GM23338 (cell line): Measurements from ENCODE around the gene RPL31. TPM values are rescaled to one million over a fixed set of nuclear protein-coding genes. Genes with fewer than 3 reads are reported as not detected.

Experiments used
- ATAC-seq: fragments of 200-7000 bp; cut with Tn5 transposase; 3 replicates; pipeline ENCODE4 v1.9.1; 2020
- DNase-seq: peaks from one replicate; pipeline ENCODE4 v3.0.0-alpha.2; 2015; ENCODE audit warnings: low spot score
- H2AFZ ChIP-seq: fragments of 200-600 bp; sonication (generic); 2 replicates; pipeline ENCODE4 v1.8.0; 2016; ENCODE audit warnings: antibody characterized with exemption, mild to moderate bottlenecking, moderate library complexity
- H3F3A ChIP-seq: fragments of 200-600 bp; sonication (generic); replicated peaks from 2 replicates; pipeline ENCODE4 v1.8.0; 2017; ENCODE audit warnings: antibody characterized with exemption, mixed run types, low read depth
- H3K27ac ChIP-seq: fragments of 200-600 bp; sonication (generic); 2 replicates; pipeline ENCODE4 v1.6.1; 2016; ENCODE audit warnings: low read depth
- H3K27me3 ChIP-seq: fragments of 200-600 bp; sonication (generic); 2 replicates; pipeline ENCODE4 v1.8.0; 2016; ENCODE audit warnings: mild to moderate bottlenecking, mixed run types, moderate library complexity; ENCODE audit not compliant: insufficient read depth
- H3K36me3 ChIP-seq: fragments of 200-600 bp; sonication (generic); 2 replicates; pipeline ENCODE4 v1.8.0; 2016; ENCODE audit warnings: mild to moderate bottlenecking; ENCODE audit not compliant: insufficient read depth
- H3K4me1 ChIP-seq: fragments of 200-600 bp; sonication (generic); 2 replicates; pipeline ENCODE4 v1.8.0; 2016; ENCODE audit warnings: mild to moderate bottlenecking, moderate library complexity; ENCODE audit not compliant: insufficient read depth
- H3K4me2 ChIP-seq: fragments of 200-600 bp; sonication (generic); 2 replicates; pipeline ENCODE4 v1.7.1; 2017; ENCODE audit warnings: mixed run types
- H3K4me3 ChIP-seq: fragments of 200-600 bp; sonication (generic); 2 replicates; pipeline ENCODE4 v1.6.1; 2016; ENCODE audit warnings: mixed run types
- H3K79me2 ChIP-seq: fragments of 200-600 bp; sonication (generic); replicated peaks from 2 replicates; pipeline ENCODE4 v1.8.0; 2017; ENCODE audit warnings: mild to moderate bottlenecking; ENCODE audit not compliant: insufficient read depth
- H3K9me2 ChIP-seq: fragments of 200-600 bp; sonication (generic); 2 replicates; pipeline ENCODE4 v1.8.0; 2017; ENCODE audit not compliant: insufficient read depth
- H4K20me1 ChIP-seq: fragments of 200-600 bp; sonication (generic); replicated peaks from 2 replicates; pipeline ENCODE4 v1.8.0; 2017; ENCODE audit warnings: mild to moderate bottlenecking; ENCODE audit not compliant: insufficient read depth
- H3K27ac Mint-ChIP-seq: 2 replicates; pipeline ENCODE4 v1.8.0; 2020; ENCODE audit warnings: inconsistent platforms, mild to moderate bottlenecking, moderate library complexity, mixed read lengths
- H3K27me3 Mint-ChIP-seq: 3 replicates; pipeline ENCODE4 v1.8.0; 2022; ENCODE audit warnings: low read depth, mild to moderate bottlenecking, moderate library complexity, mixed read lengths, inconsistent platforms; ENCODE audit not compliant: insufficient read depth, poor library complexity
- H3K36me3 Mint-ChIP-seq: 3 replicates; pipeline ENCODE4 v1.8.0; 2021; ENCODE audit warnings: low read depth, mild to moderate bottlenecking, inconsistent platforms, moderate library complexity, mixed read lengths
- H3K4me1 Mint-ChIP-seq: 3 replicates; pipeline ENCODE4 v1.8.0; 2020; ENCODE audit warnings: mild to moderate bottlenecking, inconsistent platforms, mixed read lengths
- H3K4me3 Mint-ChIP-seq: 3 replicates; pipeline ENCODE4 v1.8.0; 2021; ENCODE audit warnings: moderate library complexity, mild to moderate bottlenecking, inconsistent platforms, mixed read lengths
- H3K9me3 Mint-ChIP-seq: 3 replicates; pipeline ENCODE4 v1.8.0; 2020; ENCODE audit warnings: moderate library complexity, mild to moderate bottlenecking, inconsistent platforms, mixed read lengths
- CREB1 ChIP-seq: fragments of 250-450 bp; sonication (Bioruptor Pico); IDR thresholded peaks from 2 replicates; pipeline ENCODE4 v1.5.0; 2020; ENCODE audit warnings: low read depth, mild to moderate bottlenecking, moderate library complexity
- ETS1 ChIP-seq: IDR thresholded peaks from 2 replicates; pipeline ENCODE4 v1.6.1; 2016; ENCODE audit warnings: antibody characterized with exemption
- EZH2phosphoT487 ChIP-seq: fragments of 200-600 bp; sonication (generic); IDR thresholded peaks from one replicate; pipeline ENCODE4 v1.8.1; 2018; ENCODE audit warnings: antibody characterized with exemption; ENCODE audit not compliant: unreplicated experiment
- JUNB ChIP-seq: IDR thresholded peaks from one replicate; pipeline ENCODE4 v1.6.1; 2016; ENCODE audit warnings: antibody characterized with exemption; ENCODE audit not compliant: unreplicated experiment
- NANOG ChIP-seq: IDR thresholded peaks from 2 replicates; pipeline ENCODE4 v1.6.1; 2016; ENCODE audit warnings: antibody characterized with exemption, borderline replicate concordance
- POLR2AphosphoS5 ChIP-seq: IDR thresholded peaks from 2 replicates; pipeline ENCODE4 v1.6.1; 2016; ENCODE audit warnings: antibody characterized with exemption, low read depth
- STAT1 ChIP-seq: IDR thresholded peaks from one replicate; pipeline ENCODE4 v1.6.1; 2016; ENCODE audit warnings: antibody characterized with exemption; ENCODE audit not compliant: unreplicated experiment
- ZNF331 ChIP-seq: fragments of 250-450 bp; sonication (Bioruptor Pico); IDR thresholded peaks from 2 replicates; pipeline ENCODE4 v1.5.0; 2020; ENCODE audit warnings: low read depth, mild to moderate bottlenecking, moderate library complexity
- ZNF462 ChIP-seq: fragments of 250-450 bp; sonication (Bioruptor Pico); IDR thresholded peaks from 2 replicates; pipeline ENCODE4 v1.5.0; 2020; ENCODE audit warnings: mild to moderate bottlenecking, moderate library complexity
- polyA plus RNA-seq: library from polyadenylated mRNA; unstranded; fragments of >200 nt; fragmentation: Nextera tagmentation; extraction: Ambion mirVana; gene quantifications from 2 replicates; pipeline ENCODE4 v1.2.1, GENCODE V29; 2016
- total RNA-seq: library from RNA; depleted of rRNA; stranded (reverse); fragments of >200 nt; shearing (Covaris generic); gene quantifications from 2 replicates; pipeline ENCODE4 v1.2.3, GENCODE V29; 2014
- TF ChIP-seq, protein P1 (sequence below): IDR thresholded peaks from one replicate; pipeline ENCODE4 v1.6.1; 2018; ENCODE audit warnings: antibody characterized with exemption; ENCODE audit not compliant: unreplicated experiment

RPL31 gene
- total and polyA plus RNA-seq, 2 experiments from 2014 or later = 819 to 3,213 TPM

DNA sequence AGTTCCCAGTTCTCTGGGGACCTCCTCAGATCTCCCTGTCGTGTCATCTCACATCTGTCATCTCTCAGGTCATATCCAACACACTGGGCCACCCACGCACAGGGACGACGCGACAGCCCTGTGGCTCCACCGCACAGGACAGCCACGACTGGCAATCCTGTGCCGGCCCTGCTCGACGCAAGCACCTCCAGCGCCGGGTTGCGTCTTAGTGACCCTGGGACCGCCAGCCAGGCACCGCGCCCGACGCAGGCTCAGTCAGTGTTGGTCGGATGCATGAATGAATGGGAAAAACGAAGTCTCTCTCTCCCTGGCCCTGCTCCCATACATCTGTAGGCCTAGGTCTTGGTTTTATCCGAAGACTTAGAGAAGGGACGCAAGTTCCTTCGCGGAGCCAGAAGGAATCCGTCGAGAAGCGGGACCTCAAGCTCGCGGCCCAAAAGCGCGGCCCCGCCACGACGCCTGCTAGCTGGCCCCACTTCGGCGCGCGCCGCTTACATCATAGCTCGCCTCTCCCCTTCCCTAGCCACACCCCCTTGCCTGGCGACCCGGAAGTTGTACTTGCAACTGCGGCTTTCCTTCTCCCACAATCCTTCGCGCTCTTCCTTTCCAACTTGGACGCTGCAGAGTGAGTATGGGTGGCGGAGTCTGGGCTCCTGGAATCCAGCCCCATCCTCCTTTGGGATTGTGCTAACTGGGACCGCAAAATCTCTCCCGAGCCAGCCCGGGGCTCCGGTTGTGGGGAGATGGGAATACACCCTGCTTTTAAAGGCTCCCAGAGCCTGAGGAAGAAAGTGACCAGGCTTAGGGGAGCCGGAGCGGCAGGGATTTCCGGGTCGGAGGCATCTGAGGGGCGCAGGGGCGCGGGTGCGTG is at the start of gene RPL31 (continued):
- TF ChIP-seq EZH2phosphoT487 = no peak

- no peaks in the 10 kb centered on the region for H3K27me3 ChIP-seq
- Mint-ChIP-seq H3K4me3 (no peak overlapping the region), H3K9me3 (no peaks in the 10 kb centered on the region), H3K27me3 (peaks cover 4% of the 10 kb centered on the region), H3K36me3 (no peaks in the 10 kb centered on the region), H3K27ac (no peak overlapping the region), H3K4me1 (peaks cover 27% of the 10 kb centered on the region)
- no peak overlapping the region for H2AFZ ChIP-seq
- no peaks in the 10 kb centered on the region for H3K36me3 ChIP-seq
- H3K79me2 ChIP-seq = no peaks in the 10 kb centered on the region
- peaks cover 16% of the 10 kb centered on the region for H3K4me1 ChIP-seq
- H4K20me1 ChIP-seq = no peaks in the 10 kb centered on the region
- no peak overlapping the region for H3K4me2 ChIP-seq
- no peak for DNase-seq
- H3K9me2 ChIP-seq = peaks cover 19% of the 10 kb centered on the region
- H3K27ac ChIP-seq = no peak overlapping the region
- H3K4me3 ChIP-seq = no peak overlapping the region
- H3F3A ChIP-seq = no peaks in the 10 kb centered on the region
- TF ChIP-seq ZNF462 (CRISPR knock-in tag) (no peak), EZH2phosphoT487 (no peak), ETS1 (no peak), STAT1 (no peak), NANOG (no peak), CREB1 (CRISPR knock-in tag) (no peak), POLR2AphosphoS5 (no peak), ZNF331 (CRISPR knock-in tag) (no peak), JUNB (no peak)
- TF ChIP-seq, protein P1, sequence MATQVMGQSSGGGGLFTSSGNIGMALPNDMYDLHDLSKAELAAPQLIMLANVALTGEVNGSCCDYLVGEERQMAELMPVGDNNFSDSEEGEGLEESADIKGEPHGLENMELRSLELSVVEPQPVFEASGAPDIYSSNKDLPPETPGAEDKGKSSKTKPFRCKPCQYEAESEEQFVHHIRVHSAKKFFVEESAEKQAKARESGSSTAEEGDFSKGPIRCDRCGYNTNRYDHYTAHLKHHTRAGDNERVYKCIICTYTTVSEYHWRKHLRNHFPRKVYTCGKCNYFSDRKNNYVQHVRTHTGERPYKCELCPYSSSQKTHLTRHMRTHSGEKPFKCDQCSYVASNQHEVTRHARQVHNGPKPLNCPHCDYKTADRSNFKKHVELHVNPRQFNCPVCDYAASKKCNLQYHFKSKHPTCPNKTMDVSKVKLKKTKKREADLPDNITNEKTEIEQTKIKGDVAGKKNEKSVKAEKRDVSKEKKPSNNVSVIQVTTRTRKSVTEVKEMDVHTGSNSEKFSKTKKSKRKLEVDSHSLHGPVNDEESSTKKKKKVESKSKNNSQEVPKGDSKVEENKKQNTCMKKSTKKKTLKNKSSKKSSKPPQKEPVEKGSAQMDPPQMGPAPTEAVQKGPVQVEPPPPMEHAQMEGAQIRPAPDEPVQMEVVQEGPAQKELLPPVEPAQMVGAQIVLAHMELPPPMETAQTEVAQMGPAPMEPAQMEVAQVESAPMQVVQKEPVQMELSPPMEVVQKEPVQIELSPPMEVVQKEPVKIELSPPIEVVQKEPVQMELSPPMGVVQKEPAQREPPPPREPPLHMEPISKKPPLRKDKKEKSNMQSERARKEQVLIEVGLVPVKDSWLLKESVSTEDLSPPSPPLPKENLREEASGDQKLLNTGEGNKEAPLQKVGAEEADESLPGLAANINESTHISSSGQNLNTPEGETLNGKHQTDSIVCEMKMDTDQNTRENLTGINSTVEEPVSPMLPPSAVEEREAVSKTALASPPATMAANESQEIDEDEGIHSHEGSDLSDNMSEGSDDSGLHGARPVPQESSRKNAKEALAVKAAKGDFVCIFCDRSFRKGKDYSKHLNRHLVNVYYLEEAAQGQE = no peak
- ATAC-seq = no peak
Measured at GRCh38 chr2:100952512-100952911, 49.6 kb upstream of the RPL31 start.
